H1 (cell line): Measurements from ENCODE around the gene SRSF1. TPM values are rescaled to one million over a fixed set of nuclear protein-coding genes. Genes with fewer than 3 reads are reported as not detected.

ENCODE experiments used
- CHD7 ChIP-seq: fragments of 300-600 bp; sonication (generic); IDR thresholded peaks from 2 replicates; pipeline ENCODE4 v1.7.1; 2012; ENCODE audit warnings: low read length, moderate library complexity, mild to moderate bottlenecking, inconsistent platforms; ENCODE audit not compliant: insufficient replicate concordance
- KDM4A ChIP-seq: IDR thresholded peaks from one replicate; pipeline ENCODE4 v1.7.1; 2012; ENCODE audit warnings: low read depth, mild to moderate bottlenecking, moderate library complexity, low read length, inconsistent platforms; ENCODE audit not compliant: severe bottlenecking
- YY1 ChIP-seq: IDR thresholded peaks from 2 replicates; pipeline ENCODE4 v1.6.1; 2011; ENCODE audit warnings: low read depth, mild to moderate bottlenecking, low read length
- polyA plus RNA-seq, 7 experiments: library from polyadenylated mRNA; depleted of rRNA in 3 of 7; stranded (reverse) in 5 of 7; unstranded in 2 of 7; fragments of >200 nt in 5 of 7; fragments of 200-250 nt in 2 of 7; gene quantifications; 1 replicate in 5 of 7; 2 replicates in 1 of 7; 4 replicates in 1 of 7; pipeline versions ENCODE4 v1.2.1 to v1.2.3, GENCODE V29; 2011 to 2013; ENCODE audit warnings: missing spikeins in 2 of 7, mixed read lengths in 2 of 7
- total RNA-seq: library from RNA; stranded (reverse); fragmentation: NEBNext Ultra II Directional; extraction: Animal tissue kit (Norgen Biotek cat#: 25700); gene quantifications from 2 replicates; pipeline ENCODE4 v1.2.1, GENCODE V29; 2021

Gene SRSF1
- total and polyA plus RNA-seq, 2 of the 8 experiments (the other 6 are each of a cell fraction or from before 2014, with no cell fraction given): 149 to 429 TPM

- no peak for TF ChIP-seq CHD7
- TF ChIP-seq YY1: no peak
- TF ChIP-seq KDM4A: no peak
- TF ChIP-seq, all 59 proteins: peak for 0
Observed at GRCh38 chr17:57980522-57980921, 26.5 kb downstream of the SRSF1 start (continued).
